Mononuclear cell (primary cell): Measurements from ENCODE around the gene GTPBP6. TPM values are rescaled to one million over a fixed set of nuclear protein-coding genes. Genes with fewer than 3 reads are reported as not detected.
"Not testable (repeated sequence)": the region's sequence is repeated elsewhere in the genome, so short reads cannot be mapped to it uniquely, and the experiment has no call there.

Source experiments
- H3K27me3 ChIP-seq: 2 replicates; pipeline ENCODE4 v1.6.0; 2011; ENCODE audit warnings: low read length, control low read depth; ENCODE audit not compliant: insufficient read depth
- H3K4me1 ChIP-seq: 2 replicates; pipeline ENCODE4 v1.5.1; 2011; ENCODE audit warnings: mild to moderate bottlenecking, low read length, control low read depth; ENCODE audit not compliant: insufficient read depth
- H3K4me3 ChIP-seq: 2 replicates; pipeline ENCODE4 v1.5.1; 2011; ENCODE audit warnings: mild to moderate bottlenecking, low read length, moderate library complexity
- H3K9me3 ChIP-seq: 2 replicates; pipeline ENCODE4 v1.5.1; 2011; ENCODE audit warnings: low read depth, mild to moderate bottlenecking, control low read depth, low read length
- total RNA-seq: library from RNA; depleted of rRNA; stranded (reverse); fragments of >200 nt; gene quantifications from one replicate; pipeline ENCODE4 v1.2.3, GENCODE V29; 2012

The GTPBP6 gene
- total RNA-seq, 1 donor = 27.4 TPM

- Histone ChIP-seq H3K4me3 (no peak overlapping the region), H3K4me1 (peaks cover 3% of the 10 kb centered on the region), H3K9me3 (no peaks in the 10 kb centered on the region), H3K27me3 (no peaks in the 10 kb centered on the region)
Measured at GRCh38 chrX:355329-356050, 36.9 kb upstream of the GTPBP6 start.

GRCh38 chrX:353566-354535, 35.3 kb upstream of the GTPBP6 start:
- Histone ChIP-seq H3K4me1 (peaks cover 3% of the 10 kb centered on the region), H3K4me3 (no peak overlapping the region), H3K27me3 (no peaks in the 10 kb centered on the region), H3K9me3 (no peaks in the 10 kb centered on the region)

GRCh38 chrX:352582-353314, 34.2 kb upstream of the GTPBP6 start:
- Histone ChIP-seq H3K4me1 (peaks cover 3% of the 10 kb centered on the region), H3K9me3 (no peaks in the 10 kb centered on the region), H3K27me3 (no peaks in the 10 kb centered on the region), H3K4me3 (no peak overlapping the region)

GRCh38 chrX:352181-352580, 33.6 kb upstream of the GTPBP6 start:
- no peak overlapping the region for H3K4me3 ChIP-seq
- H3K27me3 ChIP-seq = no peaks in the 10 kb centered on the region
- H3K4me1 ChIP-seq = peaks cover 3% of the 10 kb centered on the region
- no peaks in the 10 kb centered on the region for H3K9me3 ChIP-seq

GRCh38 chrX:351736-352135, 33.1 kb upstream of the GTPBP6 start:
- no peak overlapping the region for H3K4me3 ChIP-seq
- no peaks in the 10 kb centered on the region for H3K9me3 ChIP-seq
- H3K4me1 ChIP-seq = no peaks in the 10 kb centered on the region
- H3K27me3 ChIP-seq = no peaks in the 10 kb centered on the region

GRCh38 chrX:351324-351641, 32.7 kb upstream of the GTPBP6 start:
- H3K4me3 ChIP-seq, H3K4me1 ChIP-seq, H3K27me3 ChIP-seq, H3K9me3 ChIP-seq: not testable (repeated sequence)

- Histone ChIP-seq H3K4me3 (no peak overlapping the region), H3K27me3 (no peaks in the 10 kb centered on the region), H3K4me1 (no peaks in the 10 kb centered on the region), H3K9me3 (no peaks in the 10 kb centered on the region)
Measured at GRCh38 chrX:350534-351323, 32.1 kb upstream of the GTPBP6 start.

- no peaks in the 10 kb centered on the region for H3K4me1 ChIP-seq
- H3K9me3 ChIP-seq = no peaks in the 10 kb centered on the region
- no peaks in the 10 kb centered on the region for H3K27me3 ChIP-seq
- H3K4me3 ChIP-seq = no peak overlapping the region
Measured at GRCh38 chrX:350148-350533, 31.5 kb upstream of the GTPBP6 start.

GRCh38 chrX:349702-350101, 31.1 kb upstream of the GTPBP6 start:
- H3K27me3 ChIP-seq = no peaks in the 10 kb centered on the region
- H3K9me3 ChIP-seq = no peaks in the 10 kb centered on the region
- H3K4me3 ChIP-seq = no peak overlapping the region
- H3K4me1 ChIP-seq = no peaks in the 10 kb centered on the region

GRCh38 chrX:349196-349595, 30.6 kb upstream of the GTPBP6 start:
- no peaks in the 10 kb centered on the region for H3K27me3 ChIP-seq
- H3K4me3 ChIP-seq = no peak overlapping the region
- no peaks in the 10 kb centered on the region for H3K9me3 ChIP-seq
- no peaks in the 10 kb centered on the region for H3K4me1 ChIP-seq

- no peaks in the 10 kb centered on the region for H3K9me3 ChIP-seq
- H3K4me1 ChIP-seq = no peaks in the 10 kb centered on the region
- H3K27me3 ChIP-seq = no peaks in the 10 kb centered on the region
- no peak overlapping the region for H3K4me3 ChIP-seq
Measured at GRCh38 chrX:348461-349117, 30.0 kb upstream of the GTPBP6 start.

- Histone ChIP-seq H3K27me3 (no peaks in the 10 kb centered on the region), H3K4me3 (no peak overlapping the region), H3K9me3 (no peaks in the 10 kb centered on the region), H3K4me1 (no peaks in the 10 kb centered on the region)
Measured at GRCh38 chrX:347351-348117, 28.9 kb upstream of the GTPBP6 start.

GRCh38 chrX:346034-346813, 27.6 kb upstream of the GTPBP6 start:
- Histone ChIP-seq H3K4me3 (no peak overlapping the region), H3K4me1 (no peaks in the 10 kb centered on the region), H3K9me3 (no peaks in the 10 kb centered on the region), H3K27me3 (no peaks in the 10 kb centered on the region)
